ENCODE results near the gene PKN1. TPM values are rescaled to one million over a fixed set of nuclear protein-coding genes. Genes with fewer than 3 reads are reported as not detected.

Gene PKN1
- total and polyA plus RNA-seq, 2 of the 4 experiments (the other 2 are of a cell fraction), result 39.1 to 41.4 TPM

DNA sequence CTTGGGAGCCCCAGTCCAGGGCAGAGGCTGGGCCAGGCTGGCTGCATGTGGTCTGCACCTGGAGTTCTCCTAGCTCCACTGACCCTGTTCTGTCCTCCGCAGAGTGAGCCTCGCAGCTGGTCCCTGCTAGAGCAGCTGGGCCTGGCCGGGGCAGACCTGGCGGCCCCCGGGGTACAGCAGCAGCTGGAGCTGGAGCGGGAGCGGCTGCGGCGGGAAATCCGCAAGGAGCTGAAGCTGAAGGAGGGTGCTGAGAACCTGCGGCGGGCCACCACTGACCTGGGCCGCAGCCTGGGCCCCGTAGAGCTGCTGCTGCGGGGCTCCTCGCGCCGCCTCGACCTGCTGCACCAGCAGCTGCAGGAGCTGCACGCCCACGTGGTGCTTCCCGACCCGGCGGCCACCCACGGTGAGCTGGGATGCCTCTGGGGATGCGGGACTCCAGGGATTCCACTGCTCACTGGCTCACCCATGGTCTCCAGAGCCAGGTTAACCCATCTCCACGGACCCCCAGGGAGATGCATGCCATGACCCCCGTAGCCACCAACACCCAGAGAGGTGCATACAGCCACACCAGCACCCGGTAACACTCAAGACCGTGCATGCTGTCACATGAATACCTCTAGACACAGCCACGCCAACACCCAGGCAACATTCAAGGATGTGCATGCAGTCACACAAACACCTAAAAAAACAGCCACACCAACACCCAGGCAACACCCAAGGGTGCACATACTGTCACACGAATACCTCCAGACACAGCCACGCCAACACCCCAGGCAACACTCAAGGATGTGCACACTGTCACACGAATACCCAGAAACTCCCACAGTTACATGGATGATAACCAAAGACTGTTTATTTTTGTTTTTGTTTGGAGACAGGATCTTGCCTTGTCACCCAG, 8.2 kb downstream of the PKN1 start:
- Histone ChIP-seq H3K4ac (ENCODE audit: low read depth, low read length) (no peak overlapping the region), H3K4me2 (ENCODE audit: low read depth, low read length) (no peak overlapping the region), H3K9me3 (ENCODE audit: control insufficient read depth, insufficient read depth, low read length) (no peaks in the 10 kb centered on the region), H2BK20ac (ENCODE audit: low read depth, low read length) (no peak overlapping the region), H2BK120ac (ENCODE audit: low read depth, low read length) (no peak overlapping the region), H2AFZ (replicated peaks; ENCODE audit: low read length, poor library complexity) (no peak overlapping the region), H3K14ac (replicated peaks; ENCODE audit: low read depth, low read length) (no peak overlapping the region), H4K8ac (ENCODE audit: low read depth in 2 of 2, low read length in 2 of 2) (no peak overlapping the region), H3K9me1 (ENCODE audit: insufficient read depth, low read length) (peaks cover 28% of the 10 kb centered on the region), H3K27ac (ENCODE audit: insufficient read depth, low read length) (no peak overlapping the region), H3K4me1 (ENCODE audit: control insufficient read depth, insufficient read depth, low read length) (peaks cover 2% of the 10 kb centered on the region; the same call in 1 of the 2 replicates), H3K4me3 (ENCODE audit: insufficient read depth, low read depth, low read length) (no peak overlapping the region), H3K79me1 (ENCODE audit: low read depth in 1 of 2, low read length in 2 of 2) (peaks cover 10 to 66% of the 10 kb centered on the region in 2 experiments), H4K5ac (ENCODE audit: low read depth, low read length) (no peak overlapping the region), H3K23ac (ENCODE audit: low read depth, low read length) (no peak overlapping the region), H2BK15ac (ENCODE audit: low read depth, low read length) (no peak overlapping the region), H2BK5ac (ENCODE audit: low read depth, low read length, poor library complexity, severe bottlenecking) (no peak overlapping the region), H2AK5ac (ENCODE audit: low read depth, low read length) (no peak overlapping the region), H3K18ac (ENCODE audit: low read depth, low read length) (no peak overlapping the region), H3K36me3 (ENCODE audit: control insufficient read depth, insufficient read depth, low read length) (peaks cover 43% of the 10 kb centered on the region), H3K9ac (ENCODE audit: low read depth, low read length) (no peak overlapping the region), H4K91ac (ENCODE audit: insufficient read depth, low read depth, low read length) (no peak overlapping the region), H3K56ac (ENCODE audit: extremely low read depth, insufficient read depth, low read length) (no peak overlapping the region), H2AK9ac (replicated peaks; ENCODE audit: low read depth, low read length, poor library complexity) (no peak overlapping the region), H3K27me3 (ENCODE audit: control insufficient read depth, insufficient read depth, low read length) (no peaks in the 10 kb centered on the region), H4K20me1 (ENCODE audit: insufficient read depth, low read length) (peaks cover 25% of the 10 kb centered on the region)
- WGBS, 2 experiments (ENCODE audit: extremely low coverage in 2 of 2, insufficient read length in 1 of 2), result 90% methylated on average over 23 of the region's 34 CpGs; no CpG with 5 or more reads in 1 of the 2 experiments
- DNase-seq (no peak), ATAC-seq (ENCODE audit: low read depth) (no peak)
- dilution Hi-C loops (cut with HindIII; ENCODE audit: low sequenced_read_pairs, unreplicated experiment), result no loop called here
- no TSS peak for BruUV-seq (replicated peaks)
- in situ Hi-C loops (cut with MboI; ENCODE audit: low sequenced_read_pairs), result no loop called here
- CTCF ChIA-PET, result no interaction called here
- POLR2A ChIA-PET (ENCODE audit: unreplicated experiment), result no interaction called here
- intact Hi-C loops (cut with micrococcal nuclease), result no loop called here
- TF ChIP-seq CEBPB (IDR thresholded peaks at IDR 0.05; ENCODE audit: low read depth, low read length) (no peak), RFX5 (IDR thresholded peaks at IDR 0.05; ENCODE audit: low read depth, low read length) (no peak), SMC3 (IDR thresholded peaks at IDR 0.05; ENCODE audit: low read depth, low read length) (no peak), MXI1 (IDR thresholded peaks at IDR 0.05; ENCODE audit: borderline replicate concordance, low read depth, low read length) (no peak), CHD1 (IDR thresholded peaks at IDR 0.05; ENCODE audit: low read depth, low read length) (no peak), BHLHE40 (IDR thresholded peaks at IDR 0.05; ENCODE audit: low read depth, low read length) (no peak), POLR2A (IDR thresholded peaks at IDR 0.05; ENCODE audit: low read depth, low read length) (no peak), NFE2L2 (IDR thresholded peaks at IDR 0.05; ENCODE audit: low read depth, low read length) (no peak), RAD21 (IDR thresholded peaks at IDR 0.05; ENCODE audit: low read length) (no peak), FOS (IDR thresholded peaks at IDR 0.05; ENCODE audit: low read depth, low read length) (no peak), MAZ (IDR thresholded peaks at IDR 0.05; ENCODE audit: borderline replicate concordance, low read depth, low read length) (no peak), MAFK (IDR thresholded peaks at IDR 0.05; ENCODE audit: low read depth, low read length) (no peak)
- TF ChIP-seq, protein P1, sequence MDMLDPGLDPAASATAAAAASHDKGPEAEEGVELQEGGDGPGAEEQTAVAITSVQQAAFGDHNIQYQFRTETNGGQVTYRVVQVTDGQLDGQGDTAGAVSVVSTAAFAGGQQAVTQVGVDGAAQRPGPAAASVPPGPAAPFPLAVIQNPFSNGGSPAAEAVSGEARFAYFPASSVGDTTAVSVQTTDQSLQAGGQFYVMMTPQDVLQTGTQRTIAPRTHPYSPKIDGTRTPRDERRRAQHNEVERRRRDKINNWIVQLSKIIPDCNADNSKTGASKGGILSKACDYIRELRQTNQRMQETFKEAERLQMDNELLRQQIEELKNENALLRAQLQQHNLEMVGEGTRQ (IDR thresholded peaks at IDR 0.05; ENCODE audit: low read depth, low read length), result no peak
- TF ChIP-seq, protein P2, sequence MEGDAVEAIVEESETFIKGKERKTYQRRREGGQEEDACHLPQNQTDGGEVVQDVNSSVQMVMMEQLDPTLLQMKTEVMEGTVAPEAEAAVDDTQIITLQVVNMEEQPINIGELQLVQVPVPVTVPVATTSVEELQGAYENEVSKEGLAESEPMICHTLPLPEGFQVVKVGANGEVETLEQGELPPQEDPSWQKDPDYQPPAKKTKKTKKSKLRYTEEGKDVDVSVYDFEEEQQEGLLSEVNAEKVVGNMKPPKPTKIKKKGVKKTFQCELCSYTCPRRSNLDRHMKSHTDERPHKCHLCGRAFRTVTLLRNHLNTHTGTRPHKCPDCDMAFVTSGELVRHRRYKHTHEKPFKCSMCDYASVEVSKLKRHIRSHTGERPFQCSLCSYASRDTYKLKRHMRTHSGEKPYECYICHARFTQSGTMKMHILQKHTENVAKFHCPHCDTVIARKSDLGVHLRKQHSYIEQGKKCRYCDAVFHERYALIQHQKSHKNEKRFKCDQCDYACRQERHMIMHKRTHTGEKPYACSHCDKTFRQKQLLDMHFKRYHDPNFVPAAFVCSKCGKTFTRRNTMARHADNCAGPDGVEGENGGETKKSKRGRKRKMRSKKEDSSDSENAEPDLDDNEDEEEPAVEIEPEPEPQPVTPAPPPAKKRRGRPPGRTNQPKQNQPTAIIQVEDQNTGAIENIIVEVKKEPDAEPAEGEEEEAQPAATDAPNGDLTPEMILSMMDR (conservative IDR thresholded peaks at IDR 0.05; ENCODE audit: low read depth, low read length), result no peak
- TF ChIP-seq, protein P3, sequence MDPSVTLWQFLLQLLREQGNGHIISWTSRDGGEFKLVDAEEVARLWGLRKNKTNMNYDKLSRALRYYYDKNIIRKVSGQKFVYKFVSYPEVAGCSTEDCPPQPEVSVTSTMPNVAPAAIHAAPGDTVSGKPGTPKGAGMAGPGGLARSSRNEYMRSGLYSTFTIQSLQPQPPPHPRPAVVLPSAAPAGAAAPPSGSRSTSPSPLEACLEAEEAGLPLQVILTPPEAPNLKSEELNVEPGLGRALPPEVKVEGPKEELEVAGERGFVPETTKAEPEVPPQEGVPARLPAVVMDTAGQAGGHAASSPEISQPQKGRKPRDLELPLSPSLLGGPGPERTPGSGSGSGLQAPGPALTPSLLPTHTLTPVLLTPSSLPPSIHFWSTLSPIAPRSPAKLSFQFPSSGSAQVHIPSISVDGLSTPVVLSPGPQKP (IDR thresholded peaks at IDR 0.05; ENCODE audit: borderline replicate concordance, low read depth, low read length), result no peak

Measured in IMR-90 (cell line).